Embryonic facial prominence (tissue), 1 donor: ENCODE measurements around the gene TRRAP.
"Not testable (repeated sequence)": the region's sequence is repeated elsewhere in the genome, so short reads cannot be mapped to it uniquely, and the experiment has no call there.

ENCODE experiments used
- DNase-seq: peaks from one replicate; pipeline ENCODE4 v3.0.0-alpha.2; 2016; ENCODE audit errors: extremely low spot score

Gene TRRAP

GRCh38 chr7:99029466-99030435 lies 151.4 kb downstream of the TRRAP start:
- no peak for DNase-seq

GRCh38 chr7:99030457-99030856 lies 152.1 kb downstream of the TRRAP start:
- no peak for DNase-seq

DNA sequence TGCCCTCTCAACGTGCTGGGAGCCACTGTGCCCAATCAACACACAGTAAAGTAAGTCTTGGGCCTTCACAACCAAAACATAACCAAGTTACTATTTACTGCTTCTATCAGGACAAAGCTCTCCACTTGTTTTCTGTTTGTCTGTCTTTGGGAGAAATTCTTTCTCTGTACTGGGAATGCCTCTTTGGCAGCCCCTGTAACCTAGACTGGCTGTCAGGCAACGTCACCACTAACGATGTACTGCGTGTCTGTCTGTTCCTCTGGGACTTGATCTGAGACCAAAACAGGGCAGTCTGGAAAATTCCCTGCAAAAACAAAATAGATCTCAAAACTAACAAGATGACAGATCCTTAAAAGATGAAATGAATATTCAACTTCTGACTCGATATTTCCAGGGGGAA lies 152.6 kb downstream of the TRRAP start:
- no peak for DNase-seq

DNA sequence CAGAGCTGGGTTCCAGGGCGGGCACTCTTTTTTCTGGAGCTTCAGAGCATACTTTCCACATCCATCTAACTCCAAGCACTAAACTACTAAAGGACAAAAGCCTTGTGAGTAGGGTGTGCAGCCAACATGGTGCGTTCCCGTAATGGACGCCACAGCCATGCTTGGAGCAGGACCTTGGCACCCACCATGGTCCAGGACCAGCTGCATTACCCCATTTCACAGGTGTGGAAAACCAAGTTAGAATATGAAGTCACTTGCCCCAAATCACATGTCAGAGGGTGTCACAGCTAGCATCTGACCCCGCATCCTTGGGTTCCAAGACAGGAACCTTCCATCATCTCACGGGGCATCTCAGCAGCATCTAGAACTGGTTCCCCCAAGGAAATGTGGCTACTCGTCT lies 153.2 kb downstream of the TRRAP start:
- no peak for DNase-seq

GRCh38 chr7:99032928-99033327 lies 154.6 kb downstream of the TRRAP start:
- no peak for DNase-seq

DNA sequence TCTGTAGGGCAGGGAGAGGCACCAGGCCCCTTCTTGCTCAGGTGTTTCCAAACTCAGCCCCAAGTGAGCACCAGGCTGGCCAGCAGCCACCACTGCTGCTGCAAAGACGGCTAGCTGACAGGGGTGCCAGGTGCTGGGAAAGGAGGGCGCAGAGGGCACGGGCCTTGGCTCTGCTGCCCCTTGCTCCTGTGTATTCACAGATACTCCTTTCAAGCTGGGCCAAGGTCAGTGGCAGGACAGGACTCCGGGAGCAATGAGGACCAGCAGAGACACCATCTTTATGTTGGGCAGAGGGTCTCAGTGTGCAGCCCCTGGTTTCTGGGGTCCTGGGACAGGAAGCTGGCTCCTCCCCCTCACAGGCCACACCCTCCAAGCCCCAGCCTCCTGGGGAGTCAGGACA lies 155.4 kb downstream of the TRRAP start:
- DNase-seq, result no peak

DNA sequence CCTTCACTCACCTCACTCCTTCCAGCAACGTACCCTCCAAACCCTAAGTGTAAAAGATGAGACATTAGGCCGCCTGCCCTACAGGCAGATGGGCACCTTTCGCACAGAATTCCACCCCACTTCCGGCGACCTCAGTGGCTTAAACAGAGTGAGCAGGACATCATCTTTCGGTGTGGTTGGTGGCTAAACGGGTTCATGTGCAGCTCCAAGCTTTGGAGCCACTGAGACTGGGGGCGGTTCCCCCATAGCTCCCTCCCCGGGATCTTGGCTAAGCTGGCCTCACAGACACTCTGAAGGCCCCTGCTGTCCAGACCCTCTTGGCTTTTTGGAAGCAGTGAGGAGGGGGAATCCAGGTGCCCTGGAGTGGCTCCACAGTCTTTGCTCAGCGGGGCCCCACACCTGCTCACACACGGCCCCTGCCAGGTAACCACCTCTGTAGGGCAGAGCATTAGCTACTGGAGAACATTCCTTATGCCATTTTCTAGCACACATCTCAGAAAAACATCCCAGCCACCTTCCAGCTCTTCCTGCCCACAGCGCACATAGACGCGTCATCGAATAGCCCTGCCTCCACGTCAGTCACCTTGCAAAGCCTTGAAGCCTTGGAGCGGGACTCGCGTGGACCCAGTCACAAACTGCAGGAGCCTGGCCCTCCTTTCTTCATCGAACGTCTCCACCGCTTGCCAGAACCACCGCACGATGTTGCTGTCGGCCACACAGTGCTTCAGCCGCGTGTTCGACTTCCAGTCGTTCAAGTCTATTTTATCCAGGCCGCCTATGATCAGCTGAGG lies 156.8 kb downstream of the TRRAP start:
- DNase-seq, result no peak

DNA sequence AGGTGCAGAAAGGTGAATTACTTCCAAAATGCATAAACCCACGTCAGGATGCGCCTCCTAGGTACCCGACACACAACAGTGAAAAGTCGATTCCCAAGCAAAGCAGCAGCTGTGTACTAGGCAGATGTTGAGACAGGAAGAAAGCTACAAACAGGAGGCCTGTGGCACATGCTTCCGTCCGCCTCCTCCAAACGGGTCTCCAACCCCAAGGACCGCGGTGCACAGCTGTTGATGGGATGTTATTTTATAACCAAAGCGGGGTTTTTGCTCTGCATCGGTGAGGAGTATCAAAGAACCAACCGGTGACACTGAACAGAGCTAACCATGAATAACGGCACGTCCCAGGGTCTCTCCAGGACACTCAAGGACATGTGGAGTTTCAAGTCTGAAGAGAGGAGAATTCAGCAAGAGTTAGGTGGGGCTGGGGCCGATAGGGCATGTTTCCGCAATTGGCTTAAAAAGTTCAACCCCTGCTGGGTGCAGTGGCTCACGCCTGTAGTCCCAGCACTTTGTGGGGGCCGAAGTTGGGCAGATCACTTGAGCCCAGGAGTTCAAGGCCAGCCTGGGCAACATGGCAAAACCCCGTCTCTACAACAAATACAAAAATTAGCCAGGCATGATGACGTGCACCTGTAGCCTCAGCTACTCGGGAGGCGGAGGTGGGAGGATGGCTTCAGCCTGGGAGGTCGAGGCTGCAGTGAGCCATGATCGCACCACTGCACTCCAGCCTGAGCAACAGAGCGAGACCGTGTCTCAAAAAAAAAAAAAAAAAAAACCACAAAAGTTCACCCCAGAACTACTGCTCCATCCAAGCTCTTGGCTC lies 157.6 kb downstream of the TRRAP start:
- DNase-seq, result no peak

DNA sequence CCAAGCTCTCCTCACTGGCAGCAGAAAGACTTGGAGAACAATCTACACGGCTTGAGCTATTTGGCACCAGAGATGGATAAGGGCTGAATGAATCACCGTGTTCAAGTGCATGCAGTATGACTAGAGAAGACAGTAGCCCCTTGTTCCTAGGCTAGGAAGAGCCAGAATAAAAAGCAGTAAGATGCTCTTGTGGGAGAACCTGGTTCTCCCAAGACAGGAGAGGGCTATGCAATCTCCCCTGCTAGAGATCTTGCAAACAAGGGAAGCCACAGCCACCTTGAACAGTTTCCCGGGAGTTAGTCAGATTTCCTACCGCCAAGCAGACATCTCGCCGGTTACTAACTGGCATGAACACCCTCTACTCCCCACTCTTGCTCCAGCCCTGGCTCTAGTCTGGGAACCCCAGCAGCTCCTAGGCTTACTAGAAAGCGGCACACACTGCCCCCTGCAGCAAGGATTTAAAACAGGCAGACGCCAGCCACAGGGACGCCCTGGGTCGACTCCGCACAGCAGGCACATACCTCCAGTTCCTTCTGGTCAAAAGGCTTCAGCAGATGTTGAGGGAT lies 158.3 kb downstream of the TRRAP start:
- DNase-seq, result no peak

GRCh38 chr7:99037327-99037940 lies 159.1 kb downstream of the TRRAP start:
- DNase-seq, result no peak

DNA sequence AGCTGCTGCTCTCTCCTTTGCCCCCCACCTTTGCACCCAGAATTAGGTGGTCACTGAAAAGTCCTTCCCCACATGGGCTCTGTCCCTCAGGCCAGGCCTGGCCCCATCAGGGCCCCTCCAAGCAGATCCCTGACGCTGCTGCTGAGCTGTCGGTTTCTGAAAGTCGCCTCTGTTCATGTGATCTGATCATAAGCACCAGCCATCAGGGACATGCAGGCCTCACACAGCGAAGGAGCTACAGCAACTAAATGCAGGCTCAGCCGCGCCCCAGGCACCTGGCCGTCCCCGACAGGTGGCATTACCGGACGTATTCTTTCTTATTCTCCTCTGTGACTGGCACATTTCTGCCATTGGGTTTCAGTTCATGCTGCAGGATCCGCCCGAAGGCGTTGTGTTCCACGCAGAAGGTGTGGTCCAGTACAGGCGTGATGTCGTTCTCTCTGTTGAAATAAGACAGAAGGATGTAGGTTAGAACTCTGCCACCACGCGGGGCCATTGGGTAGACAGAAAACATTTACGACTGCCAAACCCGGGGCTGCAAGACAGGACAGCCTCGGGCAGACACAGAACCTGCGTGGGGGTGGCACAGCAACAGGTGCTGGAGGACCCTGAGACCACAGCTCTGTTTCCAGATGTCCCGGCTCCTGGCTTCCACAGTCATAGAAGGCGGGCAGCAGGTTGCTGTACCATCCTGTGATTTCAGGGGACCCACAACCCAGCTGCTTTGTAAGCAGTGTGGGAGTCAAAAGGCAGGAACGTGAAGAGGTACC lies 159.9 kb downstream of the TRRAP start:
- no peak for DNase-seq

DNA sequence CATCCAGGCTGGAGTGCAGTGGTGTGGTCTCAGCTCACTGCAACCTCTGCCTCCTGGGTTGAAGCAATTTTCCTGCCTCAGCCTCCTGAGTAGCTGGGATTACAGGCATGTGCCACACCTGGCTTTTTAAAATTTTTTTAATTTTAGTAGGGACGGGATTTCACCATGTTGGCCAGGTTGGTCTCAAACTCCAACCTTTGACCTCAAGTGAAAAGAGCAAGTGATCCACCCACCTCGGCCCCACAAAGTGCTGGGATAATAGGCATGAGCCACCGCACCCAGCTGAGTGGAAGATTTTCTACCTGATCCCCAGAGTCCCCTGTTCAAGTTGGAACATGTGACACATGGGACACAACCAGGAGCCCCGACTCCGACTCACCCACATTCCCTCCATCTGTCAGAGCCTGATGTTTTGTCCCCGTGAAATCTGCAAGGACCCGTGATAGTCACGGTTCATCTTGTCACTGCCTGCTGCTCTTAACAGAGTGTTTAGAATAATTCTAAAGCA lies 161.1 kb downstream of the TRRAP start:
- DNase-seq, result no peak

DNA sequence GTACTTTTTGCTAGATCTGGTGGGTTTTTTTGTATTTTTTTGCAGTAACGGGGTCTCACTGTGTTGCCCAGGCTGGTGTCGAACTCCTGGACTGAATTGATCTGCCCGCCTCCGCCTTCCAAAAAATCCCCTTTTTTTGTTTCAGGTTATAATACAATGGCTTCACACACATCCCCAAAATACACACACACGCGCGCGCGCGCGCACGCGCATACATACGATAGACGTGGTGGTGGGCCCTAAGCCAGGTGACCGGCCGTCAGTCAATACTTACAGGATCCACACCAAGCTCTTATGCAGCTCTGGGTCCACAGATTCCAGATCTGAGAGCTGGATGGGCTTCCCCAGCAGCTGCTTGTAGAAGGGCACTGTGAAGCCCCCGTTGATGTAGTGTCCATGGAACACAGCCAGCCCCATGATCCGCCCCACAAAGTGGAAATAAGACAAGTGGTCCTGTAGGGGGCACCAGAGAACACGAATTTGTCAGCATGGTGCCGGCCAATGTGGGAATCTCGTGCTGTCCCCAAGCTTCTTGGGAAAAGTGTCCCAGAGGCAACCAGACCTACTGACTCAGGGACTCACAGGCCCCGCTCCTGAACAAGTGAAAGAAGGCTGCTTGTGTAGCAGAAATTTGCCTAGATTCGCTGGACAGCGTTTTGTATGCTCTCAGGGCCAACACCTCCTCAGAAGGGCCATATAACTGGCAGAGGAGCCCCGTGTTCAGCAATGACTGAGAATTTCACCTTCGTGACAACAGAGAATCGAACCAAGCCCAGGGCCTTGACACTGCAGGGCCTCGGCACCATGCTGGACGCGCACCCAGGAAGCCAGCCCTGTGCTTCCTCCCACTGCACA lies 162.0 kb downstream of the TRRAP start:
- DNase-seq, result peak; percentile 29

- no peak for DNase-seq
Measured at GRCh38 chr7:99041526-99041925, 163.2 kb downstream of the TRRAP start.

- no peak for DNase-seq
Measured at GRCh38 chr7:99042957-99043356, 164.6 kb downstream of the TRRAP start.

- not testable (repeated sequence) for DNase-seq
Measured at GRCh38 chr7:99044858-99045257, 166.5 kb downstream of the TRRAP start.

DNA sequence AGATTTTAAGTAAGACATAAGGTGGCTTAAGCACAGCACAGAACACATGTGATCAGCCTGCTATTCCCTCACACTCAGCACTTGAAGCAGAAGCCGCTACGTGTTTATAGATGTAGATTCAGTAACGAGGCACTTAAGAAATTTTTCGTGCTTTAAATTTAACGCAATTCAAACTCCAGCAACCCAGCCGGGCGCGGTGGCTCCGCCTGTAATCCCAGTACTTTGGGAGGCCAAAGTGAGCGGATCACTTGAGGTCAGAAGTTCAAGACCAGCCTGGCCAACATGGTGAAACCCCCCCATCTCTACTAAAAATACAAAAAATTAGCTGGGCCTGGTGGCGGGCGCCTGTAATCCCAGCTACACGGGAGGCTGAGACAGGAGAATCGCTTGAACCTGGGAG lies 167.9 kb downstream of the TRRAP start:
- DNase-seq, result not testable (repeated sequence)

DNA sequence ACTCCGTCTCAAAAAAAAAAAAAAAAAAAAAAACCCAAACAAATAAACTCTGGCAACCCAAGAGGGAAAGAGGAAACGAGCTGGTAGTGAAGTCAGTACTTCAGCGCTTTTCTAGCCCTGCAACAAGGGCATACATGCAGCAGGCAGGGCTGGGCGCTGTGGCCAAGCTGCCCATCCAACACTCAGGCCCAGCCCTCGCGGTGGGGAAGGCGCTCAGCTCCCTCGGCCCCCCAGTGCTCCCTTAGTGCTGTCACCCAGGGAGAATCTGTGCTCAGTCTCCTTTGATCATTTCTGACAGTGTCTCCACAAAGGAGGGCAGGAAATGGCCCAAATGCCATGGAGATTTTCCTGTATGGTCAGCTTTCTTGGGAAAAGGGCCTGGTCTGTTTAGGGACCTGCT lies 168.4 kb downstream of the TRRAP start:
- no peak for DNase-seq

DNA sequence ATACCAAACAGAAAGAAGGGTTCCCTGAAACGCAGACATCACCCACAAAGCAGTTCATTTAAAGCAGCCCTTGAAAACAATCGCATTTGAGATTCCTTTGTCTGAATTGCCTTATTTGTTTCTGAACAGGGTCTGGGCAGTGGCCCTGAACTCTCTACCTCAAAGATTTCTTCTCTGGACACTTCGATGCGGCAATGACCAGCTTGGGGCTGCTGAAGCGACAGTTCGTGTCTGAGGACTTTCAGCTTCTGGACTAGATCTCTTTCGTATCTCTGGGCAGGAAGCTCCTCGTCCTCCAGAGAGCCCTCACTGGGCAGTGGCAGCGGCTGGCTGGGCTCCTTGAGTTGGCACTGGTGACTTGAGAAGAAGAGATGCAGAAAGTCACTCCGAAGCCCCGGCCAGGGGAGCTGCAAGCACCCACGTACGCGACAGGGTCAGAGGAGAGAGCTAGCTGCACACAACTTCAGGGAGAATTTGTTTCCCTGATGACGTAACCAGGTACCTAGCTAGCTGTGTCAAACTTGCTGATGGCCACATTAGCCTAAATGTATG lies 169.3 kb downstream of the TRRAP start:
- no peak for DNase-seq
